Loucy (cell line): ENCODE measurements around the gene PLEKHA7.

ENCODE experiments used
- H2AFZ ChIP-seq: fragments of 200-600 bp; sonication (generic); 2 replicates; pipeline ENCODE4 v1.6.0; 2016; ENCODE audit warnings: antibody characterized with exemption, mild to moderate bottlenecking, low read length, moderate library complexity
- H3F3A ChIP-seq: fragments of 200-600 bp; 2 replicates; pipeline ENCODE4 v1.6.0; 2016; ENCODE audit warnings: antibody characterized with exemption, low read depth, mild to moderate bottlenecking
- H3K27me3 ChIP-seq: fragments of 200-600 bp; sonication (generic); 2 replicates; pipeline ENCODE4 v1.6.1; 2014; ENCODE audit warnings: low read length, mild to moderate bottlenecking; ENCODE audit not compliant: insufficient read depth, poor library complexity, severe bottlenecking
- H3K36me3 ChIP-seq: fragments of 200-600 bp; sonication (generic); 2 replicates; pipeline ENCODE4 v1.6.1; 2016; ENCODE audit warnings: low read length; ENCODE audit not compliant: insufficient read depth
- H3K4me1 ChIP-seq: fragments of 200-600 bp; sonication (generic); 2 replicates; pipeline ENCODE4 v1.5.1; 2014; ENCODE audit warnings: low read length, mild to moderate bottlenecking; ENCODE audit not compliant: insufficient read depth, poor library complexity, severe bottlenecking
- H3K4me2 ChIP-seq: fragments of 200-600 bp; sonication (generic); 2 replicates; pipeline ENCODE4 v1.6.0; 2014; ENCODE audit warnings: antibody characterized with exemption, low read length, low read depth, mild to moderate bottlenecking; ENCODE audit not compliant: poor library complexity, severe bottlenecking
- H3K4me3 ChIP-seq: fragments of 200-600 bp; sonication (generic); 2 replicates; pipeline ENCODE4 v1.5.1; 2014; ENCODE audit warnings: low read length, mild to moderate bottlenecking, mixed read lengths; ENCODE audit not compliant: poor library complexity, severe bottlenecking
- H3K79me2 ChIP-seq: fragments of 200-600 bp; sonication (generic); 2 replicates; pipeline ENCODE4 v1.6.1; 2014; ENCODE audit warnings: low read length; ENCODE audit not compliant: insufficient read depth
- H3K9ac ChIP-seq: fragments of 200-600 bp; sonication (generic); 2 replicates; pipeline ENCODE4 v1.6.0; 2014; ENCODE audit warnings: mild to moderate bottlenecking, low read depth, low read length, moderate library complexity; ENCODE audit not compliant: poor library complexity, severe bottlenecking
- H3K9me2 ChIP-seq: fragments of 200-600 bp; sonication (generic); replicated peaks from 2 replicates; pipeline ENCODE4 v1.6.1; 2016; ENCODE audit warnings: low read depth, low read length, mixed read lengths
- H3K9me3 ChIP-seq: fragments of 200-600 bp; sonication (generic); 2 replicates; pipeline ENCODE4 v1.6.1; 2014; ENCODE audit warnings: mild to moderate bottlenecking, antibody characterized with exemption, low read length, low read depth; ENCODE audit not compliant: insufficient read depth
- H4K20me1 ChIP-seq: fragments of 200-600 bp; sonication (generic); 2 replicates; pipeline ENCODE4 v1.6.0; 2014; ENCODE audit warnings: antibody characterized with exemption, low read length, mild to moderate bottlenecking; ENCODE audit not compliant: insufficient read depth, poor library complexity, severe bottlenecking
- EZH2phosphoT487 ChIP-seq: fragments of 200-600 bp; IDR thresholded peaks from 2 replicates; pipeline ENCODE4 v1.6.1; 2018; ENCODE audit warnings: antibody characterized with exemption, mild to moderate bottlenecking, moderate library complexity, borderline replicate concordance
- TF ChIP-seq, protein P1 (sequence below): fragments of 200-600 bp; sonication (generic); conservative IDR thresholded peaks from 2 replicates; pipeline ENCODE4 v1.5.1; 2014; ENCODE audit warnings: mild to moderate bottlenecking, antibody characterized with exemption, low read length

PLEKHA7 gene

DNA sequence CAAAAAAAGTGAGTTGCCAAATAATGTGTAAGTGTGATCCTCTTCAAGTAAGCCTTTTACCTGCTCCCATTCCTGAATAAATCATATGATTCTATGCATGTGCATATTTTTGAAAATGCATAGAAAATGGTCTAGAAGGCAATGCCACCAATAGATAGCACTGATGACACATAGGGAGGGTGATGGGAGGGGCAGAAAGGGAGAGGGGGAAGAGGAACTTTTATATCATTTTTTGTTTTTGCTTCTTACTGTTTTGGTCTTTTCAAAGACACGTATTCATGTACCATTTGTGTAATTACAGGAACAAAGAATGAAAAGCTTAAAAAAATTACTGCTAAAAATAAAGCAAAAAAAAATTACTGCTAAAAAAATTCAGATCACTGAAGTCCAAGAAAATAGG is 215.0 kb downstream of the PLEKHA7 start:
- no peak overlapping the region for H3K4me2 ChIP-seq
- no peaks in the 10 kb centered on the region for H3K79me2 ChIP-seq
- no peaks in the 10 kb centered on the region for H3K36me3 ChIP-seq
- H3K9me3 ChIP-seq = no peaks in the 10 kb centered on the region
- H3K27me3 ChIP-seq = no peaks in the 10 kb centered on the region
- H4K20me1 ChIP-seq = no peaks in the 10 kb centered on the region
- TF ChIP-seq, protein P1, sequence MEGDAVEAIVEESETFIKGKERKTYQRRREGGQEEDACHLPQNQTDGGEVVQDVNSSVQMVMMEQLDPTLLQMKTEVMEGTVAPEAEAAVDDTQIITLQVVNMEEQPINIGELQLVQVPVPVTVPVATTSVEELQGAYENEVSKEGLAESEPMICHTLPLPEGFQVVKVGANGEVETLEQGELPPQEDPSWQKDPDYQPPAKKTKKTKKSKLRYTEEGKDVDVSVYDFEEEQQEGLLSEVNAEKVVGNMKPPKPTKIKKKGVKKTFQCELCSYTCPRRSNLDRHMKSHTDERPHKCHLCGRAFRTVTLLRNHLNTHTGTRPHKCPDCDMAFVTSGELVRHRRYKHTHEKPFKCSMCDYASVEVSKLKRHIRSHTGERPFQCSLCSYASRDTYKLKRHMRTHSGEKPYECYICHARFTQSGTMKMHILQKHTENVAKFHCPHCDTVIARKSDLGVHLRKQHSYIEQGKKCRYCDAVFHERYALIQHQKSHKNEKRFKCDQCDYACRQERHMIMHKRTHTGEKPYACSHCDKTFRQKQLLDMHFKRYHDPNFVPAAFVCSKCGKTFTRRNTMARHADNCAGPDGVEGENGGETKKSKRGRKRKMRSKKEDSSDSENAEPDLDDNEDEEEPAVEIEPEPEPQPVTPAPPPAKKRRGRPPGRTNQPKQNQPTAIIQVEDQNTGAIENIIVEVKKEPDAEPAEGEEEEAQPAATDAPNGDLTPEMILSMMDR = no peak
- TF ChIP-seq EZH2phosphoT487 = no peak
- H3K9ac ChIP-seq = no peak overlapping the region
- no peak overlapping the region for H2AFZ ChIP-seq
- peaks cover 6% of the 10 kb centered on the region for H3K4me1 ChIP-seq
- H3K9me2 ChIP-seq = no peaks in the 10 kb centered on the region
- no peak overlapping the region for H3K4me3 ChIP-seq
- H3F3A ChIP-seq = no peaks in the 10 kb centered on the region

DNA sequence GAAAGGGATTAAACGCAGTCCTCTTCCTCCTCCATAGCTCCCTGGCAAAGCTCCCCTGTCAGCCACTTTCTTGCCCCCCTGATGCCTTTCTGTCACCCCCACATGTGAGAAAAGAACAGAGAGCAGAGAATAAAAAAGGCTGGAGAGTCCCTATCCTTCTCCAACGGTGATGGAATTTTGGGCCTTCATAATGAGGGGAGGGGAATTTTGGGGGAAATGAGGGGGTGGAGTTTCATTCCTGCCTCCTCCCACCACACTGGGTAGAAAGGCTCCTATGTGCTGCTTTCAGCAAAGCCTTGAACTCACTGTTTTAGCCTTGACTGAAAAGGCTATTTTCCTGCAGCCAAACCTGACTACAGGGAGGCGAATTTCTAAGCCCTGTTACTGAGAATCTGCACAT is 216.4 kb downstream of the PLEKHA7 start:
- Histone ChIP-seq H3K9me3 (no peaks in the 10 kb centered on the region), H3K27me3 (no peaks in the 10 kb centered on the region), H3K4me2 (no peak overlapping the region), H3K4me3 (no peak overlapping the region), H3F3A (no peaks in the 10 kb centered on the region), H3K4me1 (peaks cover 14% of the 10 kb centered on the region), H3K9ac (no peak overlapping the region), H3K9me2 (no peaks in the 10 kb centered on the region), H3K36me3 (no peaks in the 10 kb centered on the region), H3K79me2 (no peaks in the 10 kb centered on the region), H4K20me1 (no peaks in the 10 kb centered on the region), H2AFZ (no peak overlapping the region)
- TF ChIP-seq, protein P1 = no peak
- no peak for TF ChIP-seq EZH2phosphoT487

DNA sequence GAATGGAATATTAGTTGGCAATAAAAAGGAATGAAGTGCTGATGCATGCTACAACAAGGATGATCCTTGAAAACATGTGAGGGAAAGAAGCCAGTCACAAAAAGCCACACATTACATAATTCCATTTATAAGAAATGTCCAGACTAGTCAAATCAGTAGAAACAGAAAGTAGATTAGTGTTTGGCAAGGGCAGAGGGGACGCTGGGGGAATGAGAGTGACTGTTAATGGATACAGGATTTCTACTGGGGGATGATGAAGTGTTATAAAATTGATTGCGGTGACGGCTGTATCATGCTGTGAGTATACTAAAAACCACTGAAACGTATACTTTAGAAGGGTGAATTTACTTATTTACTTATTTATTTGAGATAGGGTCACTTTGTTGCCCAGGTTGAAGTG is 217.9 kb downstream of the PLEKHA7 start:
- Histone ChIP-seq H3K79me2 (no peaks in the 10 kb centered on the region), H3K9me2 (no peaks in the 10 kb centered on the region), H4K20me1 (no peaks in the 10 kb centered on the region), H3K9me3 (no peaks in the 10 kb centered on the region), H3K4me3 (no peak overlapping the region), H3K4me1 (peaks cover 27% of the 10 kb centered on the region), H3K4me2 (no peak overlapping the region), H2AFZ (no peak overlapping the region), H3K9ac (no peak overlapping the region), H3F3A (no peaks in the 10 kb centered on the region), H3K36me3 (no peaks in the 10 kb centered on the region), H3K27me3 (no peaks in the 10 kb centered on the region)
- no peak for TF ChIP-seq EZH2phosphoT487
- TF ChIP-seq, protein P1 = no peak
